Measurements from ENCODE around the gene OSBPL3.

- TF ChIP-seq, protein P1, sequence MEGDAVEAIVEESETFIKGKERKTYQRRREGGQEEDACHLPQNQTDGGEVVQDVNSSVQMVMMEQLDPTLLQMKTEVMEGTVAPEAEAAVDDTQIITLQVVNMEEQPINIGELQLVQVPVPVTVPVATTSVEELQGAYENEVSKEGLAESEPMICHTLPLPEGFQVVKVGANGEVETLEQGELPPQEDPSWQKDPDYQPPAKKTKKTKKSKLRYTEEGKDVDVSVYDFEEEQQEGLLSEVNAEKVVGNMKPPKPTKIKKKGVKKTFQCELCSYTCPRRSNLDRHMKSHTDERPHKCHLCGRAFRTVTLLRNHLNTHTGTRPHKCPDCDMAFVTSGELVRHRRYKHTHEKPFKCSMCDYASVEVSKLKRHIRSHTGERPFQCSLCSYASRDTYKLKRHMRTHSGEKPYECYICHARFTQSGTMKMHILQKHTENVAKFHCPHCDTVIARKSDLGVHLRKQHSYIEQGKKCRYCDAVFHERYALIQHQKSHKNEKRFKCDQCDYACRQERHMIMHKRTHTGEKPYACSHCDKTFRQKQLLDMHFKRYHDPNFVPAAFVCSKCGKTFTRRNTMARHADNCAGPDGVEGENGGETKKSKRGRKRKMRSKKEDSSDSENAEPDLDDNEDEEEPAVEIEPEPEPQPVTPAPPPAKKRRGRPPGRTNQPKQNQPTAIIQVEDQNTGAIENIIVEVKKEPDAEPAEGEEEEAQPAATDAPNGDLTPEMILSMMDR (IDR thresholded peaks at IDR 0.05 in 8 of 11, conservative IDR thresholded peaks at IDR 0.05 in 3 of 11): no peak
- TF ChIP-seq POLR2AphosphoS5 (IDR thresholded peaks at IDR 0.05) (no peak), POLR2A (IDR thresholded peaks at IDR 0.05) (no peak)
These were observed 45.3 kb upstream of the OSBPL3 start for GRCh38 chr7:25025218-25025671.
